Prostate gland (tissue), 2 donors: ENCODE results near the gene PFKP.

ENCODE experiments used
- CTCF ChIP-seq, 4 experiments: fragments of 200-600 bp in 2 of 4; fragments of 450-650 bp in 2 of 4; sonication (generic) in 2 of 4; IDR thresholded peaks; 1 replicate in 3 of 4; 2 replicates in 1 of 4; pipeline ENCODE4 v1.5.1; 2016 to 2019; ENCODE audit warnings: antibody characterized with exemption in 4 of 4, mild to moderate bottlenecking in 2 of 4, moderate library complexity in 2 of 4
- POLR2A ChIP-seq: fragments of 450-650 bp; IDR thresholded peaks from one replicate; pipeline ENCODE4 v1.6.1; 2016; ENCODE audit warnings: antibody characterized with exemption, mild to moderate bottlenecking
- POLR2AphosphoS5 ChIP-seq: sonication (generic); formaldehyde crosslinking; IDR thresholded peaks from one replicate; pipeline ENCODE4 v1.6.1; 2017; ENCODE audit warnings: antibody characterized with exemption

- TF ChIP-seq POLR2A (no peak), POLR2AphosphoS5 (no peak), CTCF (IDR thresholded peaks at IDR 0.05) (no peak)
Observed at GRCh38 chr10:3034616-3035015, 32.7 kb upstream of the PFKP start.
